GM20431 (cell line): Measurements from ENCODE around the gene NINL.

ENCODE experiments used
- in situ Hi-C: fragments of 300-500 bp; cut with MseI, MboI; formaldehyde crosslinking; loops from one replicate; pipeline ENCODE4 v1.15.0; 2020; ENCODE audit warnings: low sequenced_read_pairs; ENCODE audit not compliant: unreplicated experiment

Gene NINL

GRCh38 chr20:25510202-25510601 is 75.1 kb downstream of the NINL start:
- in situ Hi-C loops = loop anchor here (25.0 kb wide), 1 partner anchor 102 kb away; the partner anchor contains the start of gene NANP

- in situ Hi-C loops = loop anchor here (25.0 kb wide), 1 partner anchor 103 kb away; the partner anchor contains the start of gene NANP
Measured at GRCh38 chr20:25509084-25509483, 76.2 kb downstream of the NINL start.

GRCh38 chr20:25508083-25508770 is 77.1 kb downstream of the NINL start:
- in situ Hi-C loops = loop anchor here (25.0 kb wide), 1 partner anchor 104 kb away; the partner anchor contains the start of gene NANP

- in situ Hi-C loops = loop anchor here (25.0 kb wide), 1 partner anchor 105 kb away; the partner anchor contains the start of gene NANP
Measured at GRCh38 chr20:25507385-25508082, 77.8 kb downstream of the NINL start.

- in situ Hi-C loops = loop anchor here (25.0 kb wide), 1 partner anchor 108 kb away; the partner anchor contains the start of gene NANP
Measured at GRCh38 chr20:25504366-25505135, 80.8 kb downstream of the NINL start.

GRCh38 chr20:25503936-25504335 is 81.4 kb downstream of the NINL start:
- in situ Hi-C loops = loop anchor here (25.0 kb wide), 1 partner anchor 108 kb away; the partner anchor contains the start of gene NANP

GRCh38 chr20:25503051-25503639 is 82.2 kb downstream of the NINL start:
- in situ Hi-C loops = loop anchor here (25.0 kb wide), 1 partner anchor 109 kb away; the partner anchor contains the start of gene NANP

- in situ Hi-C loops = loop anchor here (25.0 kb wide), 1 partner anchor 111 kb away; the partner anchor contains the start of gene NANP
Measured at GRCh38 chr20:25500880-25501351, 84.4 kb downstream of the NINL start.

- in situ Hi-C loops = loop anchor here (25.0 kb wide), 1 partner anchor 112 kb away; the partner anchor contains the start of gene NANP
Measured at GRCh38 chr20:25499855-25500434, 85.4 kb downstream of the NINL start.

- in situ Hi-C loops = no loop called here
Measured at GRCh38 chr20:25499031-25499430, 86.3 kb downstream of the NINL start.

GRCh38 chr20:25498280-25498606 is 87.1 kb downstream of the NINL start:
- in situ Hi-C loops = no loop called here

GRCh38 chr20:25497586-25498279 is 87.6 kb downstream of the NINL start:
- in situ Hi-C loops = no loop called here

GRCh38 chr20:25496968-25497401 is 88.3 kb downstream of the NINL start:
- in situ Hi-C loops = no loop called here

- in situ Hi-C loops = no loop called here
Measured at GRCh38 chr20:25496165-25496967, 89.0 kb downstream of the NINL start.

GRCh38 chr20:25495189-25495824 is 90.0 kb downstream of the NINL start:
- in situ Hi-C loops = no loop called here

GRCh38 chr20:25494506-25495188 is 90.7 kb downstream of the NINL start:
- in situ Hi-C loops = no loop called here
